Astrocyte of the hippocampus (primary cell): Measurements from ENCODE around the gene BRINP1.

ENCODE experiments used
- DNase-seq: peaks from one replicate; pipeline ENCODE4 v3.0.0; 2011; ENCODE audit warnings: low read depth, low spot score

BRINP1 gene

GRCh38 chr9:119137479-119137878, 231.8 kb downstream of the BRINP1 start:
- no peak for DNase-seq

GRCh38 chr9:119126040-119126439, 243.2 kb downstream of the BRINP1 start:
- DNase-seq: no peak

DNA sequence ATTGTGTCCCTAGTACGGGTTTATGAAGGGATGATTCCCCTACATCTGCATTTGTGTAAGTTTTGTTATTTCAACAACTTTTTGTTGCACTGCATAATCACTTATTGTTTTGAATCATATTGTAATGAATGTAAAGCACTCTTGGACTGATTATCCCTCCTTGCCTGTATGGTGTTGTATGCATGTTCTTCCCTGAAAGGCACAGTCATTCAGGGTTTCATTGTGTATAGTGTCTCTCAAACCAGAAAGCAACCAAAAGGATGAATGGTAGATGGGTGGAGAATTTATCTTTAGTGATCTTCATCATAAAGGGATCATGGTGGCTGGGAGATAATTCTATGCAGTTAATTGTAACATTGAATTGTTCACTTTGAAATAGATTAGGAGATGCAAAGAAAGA, 247.3 kb downstream of the BRINP1 start:
- DNase-seq: no peak

- no peak for DNase-seq
Observed at GRCh38 chr9:119117409-119117808, 251.8 kb downstream of the BRINP1 start.
